Esophagus squamous epithelium (tissue), 5 donors: ENCODE results near the gene MBTD1. TPM values are rescaled to one million over a fixed set of nuclear protein-coding genes. Genes with fewer than 3 reads are reported as not detected.

Experiments
- DNase-seq: peaks from one replicate; lab custom pipeline; 2025; lab: John Stamatoyannopoulos, UW
- H3K27ac ChIP-seq, 4 donors: fragments of 200-600 bp; sonication (generic); one replicate each; pipeline ENCODE4 v1.5.1; 2016 to 2019; ENCODE audit warnings: mild to moderate bottlenecking in 1 of 4
- H3K27me3 ChIP-seq, 4 donors: fragments of 200-600 bp; sonication (generic); 1 replicate in 3 of 4; 2 replicates in 1 of 4; pipeline versions ENCODE4 v1.5.1 to v1.6.0; 2017 to 2021; ENCODE audit warnings: antibody characterized with exemption in 1 of 4
- H3K36me3 ChIP-seq, 3 donors: fragments of 200-600 bp; sonication (generic); one replicate each; pipeline ENCODE4 v1.5.1; 2016 to 2019
- H3K4me1 ChIP-seq, 3 donors: fragments of 200-600 bp; sonication (generic); one replicate each; pipeline ENCODE4 v1.5.1; 2017 to 2019
- H3K4me3 ChIP-seq, 4 donors: fragments of 200-600 bp; sonication (generic); 1 replicate in 3 of 4; 2 replicates in 1 of 4; pipeline ENCODE4 v1.5.1; 2016 to 2019; ENCODE audit warnings: mild to moderate bottlenecking in 2 of 4, moderate library complexity in 1 of 4
- H3K9me3 ChIP-seq, 3 donors: fragments of 200-600 bp; sonication (generic); one replicate each; pipeline ENCODE4 v1.5.1; 2016 to 2019
- POLR2A ChIP-seq, 4 donors: fragments of 450-650 bp; IDR thresholded peaks; one replicate each; pipeline ENCODE4 v1.6.1; 2017; ENCODE audit warnings: antibody characterized with exemption in 4 of 4, mild to moderate bottlenecking in 4 of 4, moderate library complexity in 3 of 4
- WGBS, 2 donors: methylation state at CpG; one replicate each; pipeline ENCODE4 v1.1.5; 2018; 5-methylcytosine and 5-hydroxymethylcytosine counted together
- intact Hi-C: fragments of 100-400 bp; cut with DNase I; formaldehyde crosslinking; loops from one replicate; pipeline ENCODE4 v1.15.0; 2022
- total RNA-seq, 4 donors: library from RNA; depleted of rRNA; stranded (reverse); fragments of >200 nt; gene quantifications; one replicate each; pipeline ENCODE4 v1.1.0, GENCODE V29; 2016
- TF ChIP-seq, protein P1 (sequence below), 6 experiments: fragments of 450-650 bp in 4 of 6; fragments of 200-600 bp in 2 of 6; sonication (generic) in 2 of 6; IDR thresholded peaks; one replicate each; pipeline ENCODE4 v1.5.1; 2016 to 2019; ENCODE audit warnings: antibody characterized with exemption in 6 of 6, mild to moderate bottlenecking in 4 of 6, moderate library complexity in 4 of 6
- donor health status: DM: yes; HTN: yes; CAD: no.

MBTD1 gene
- total RNA-seq, 4 donors from 2014 or later, result 6.1 to 21.4 (median 9.4) TPM

DNA sequence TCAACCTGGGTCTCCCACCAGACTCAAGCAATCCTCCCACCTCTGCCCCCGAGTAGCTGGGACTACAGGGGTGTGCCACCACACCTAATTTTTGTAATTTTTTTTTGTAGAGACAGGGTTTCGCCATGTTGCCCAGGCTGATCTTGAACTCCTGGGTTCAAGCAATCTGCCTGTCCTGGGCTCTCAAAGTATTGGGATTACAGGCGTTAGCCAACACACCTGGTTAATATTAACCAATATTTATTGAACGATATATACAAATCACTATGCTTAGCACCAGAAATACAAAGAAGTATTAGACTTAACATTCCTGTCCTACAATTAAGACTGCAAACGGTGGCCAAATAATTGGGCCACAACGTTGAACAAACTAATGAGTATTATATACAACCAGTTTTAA lies 4.2 kb downstream of the MBTD1 start:
- H3K4me1 ChIP-seq, result peaks cover 5 to 54% (median 27%) of the 10 kb centered on the region in 3 donors
- no peak for TF ChIP-seq POLR2A (IDR thresholded peaks at IDR 0.05)
- TF ChIP-seq, protein P1, sequence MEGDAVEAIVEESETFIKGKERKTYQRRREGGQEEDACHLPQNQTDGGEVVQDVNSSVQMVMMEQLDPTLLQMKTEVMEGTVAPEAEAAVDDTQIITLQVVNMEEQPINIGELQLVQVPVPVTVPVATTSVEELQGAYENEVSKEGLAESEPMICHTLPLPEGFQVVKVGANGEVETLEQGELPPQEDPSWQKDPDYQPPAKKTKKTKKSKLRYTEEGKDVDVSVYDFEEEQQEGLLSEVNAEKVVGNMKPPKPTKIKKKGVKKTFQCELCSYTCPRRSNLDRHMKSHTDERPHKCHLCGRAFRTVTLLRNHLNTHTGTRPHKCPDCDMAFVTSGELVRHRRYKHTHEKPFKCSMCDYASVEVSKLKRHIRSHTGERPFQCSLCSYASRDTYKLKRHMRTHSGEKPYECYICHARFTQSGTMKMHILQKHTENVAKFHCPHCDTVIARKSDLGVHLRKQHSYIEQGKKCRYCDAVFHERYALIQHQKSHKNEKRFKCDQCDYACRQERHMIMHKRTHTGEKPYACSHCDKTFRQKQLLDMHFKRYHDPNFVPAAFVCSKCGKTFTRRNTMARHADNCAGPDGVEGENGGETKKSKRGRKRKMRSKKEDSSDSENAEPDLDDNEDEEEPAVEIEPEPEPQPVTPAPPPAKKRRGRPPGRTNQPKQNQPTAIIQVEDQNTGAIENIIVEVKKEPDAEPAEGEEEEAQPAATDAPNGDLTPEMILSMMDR (IDR thresholded peaks at IDR 0.05), result no peak
- no peak overlapping the region for H3K4me3 ChIP-seq
- intact Hi-C loops, result no loop called here
- H3K9me3 ChIP-seq, result no peaks in the 10 kb centered on the region
- no peaks in the 10 kb centered on the region for H3K27me3 ChIP-seq
- DNase-seq, result no peak
- H3K27ac ChIP-seq, result no peak overlapping the region
- peaks cover 0 to 46% (median 0%) of the 10 kb centered on the region in 3 donors for H3K36me3 ChIP-seq
- WGBS, 2 donors, result 82 to 86% methylated on average over 6 of the region's 6 CpGs

DNA sequence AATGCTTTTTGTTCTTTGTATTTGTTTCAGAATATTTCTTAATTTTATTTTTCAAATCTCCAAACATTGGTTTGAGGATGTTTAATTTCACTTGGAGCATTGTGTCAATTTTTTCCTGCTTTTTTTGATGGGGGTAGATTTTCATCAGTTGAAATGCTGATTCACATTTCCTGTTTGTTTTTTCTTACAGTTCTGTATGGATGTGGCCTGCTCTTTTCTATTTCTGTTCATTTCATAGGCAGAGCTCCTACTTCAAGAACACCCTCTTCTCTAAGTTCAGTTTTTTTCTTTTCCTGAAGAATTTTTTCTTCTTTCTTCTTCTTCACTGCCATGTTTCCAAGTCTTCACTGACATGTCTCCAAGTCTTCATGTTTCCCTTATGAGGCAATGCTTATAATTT lies 8.8 kb downstream of the MBTD1 start:
- TF ChIP-seq, protein P1 (IDR thresholded peaks at IDR 0.05), result no peak
- TF ChIP-seq POLR2A (IDR thresholded peaks at IDR 0.05), result no peak
- DNase-seq, result no peak
- no peak overlapping the region for H3K27ac ChIP-seq
- H3K36me3 ChIP-seq, result peaks cover 0 to 41% (median 0%) of the 10 kb centered on the region in 3 donors
- H3K27me3 ChIP-seq, result no peaks in the 10 kb centered on the region
- H3K9me3 ChIP-seq, result no peaks in the 10 kb centered on the region
- peaks cover 0 to 19% (median 0%) of the 10 kb centered on the region in 3 donors for H3K4me1 ChIP-seq
- no peak overlapping the region for H3K4me3 ChIP-seq
- intact Hi-C loops, result no loop called here

DNA sequence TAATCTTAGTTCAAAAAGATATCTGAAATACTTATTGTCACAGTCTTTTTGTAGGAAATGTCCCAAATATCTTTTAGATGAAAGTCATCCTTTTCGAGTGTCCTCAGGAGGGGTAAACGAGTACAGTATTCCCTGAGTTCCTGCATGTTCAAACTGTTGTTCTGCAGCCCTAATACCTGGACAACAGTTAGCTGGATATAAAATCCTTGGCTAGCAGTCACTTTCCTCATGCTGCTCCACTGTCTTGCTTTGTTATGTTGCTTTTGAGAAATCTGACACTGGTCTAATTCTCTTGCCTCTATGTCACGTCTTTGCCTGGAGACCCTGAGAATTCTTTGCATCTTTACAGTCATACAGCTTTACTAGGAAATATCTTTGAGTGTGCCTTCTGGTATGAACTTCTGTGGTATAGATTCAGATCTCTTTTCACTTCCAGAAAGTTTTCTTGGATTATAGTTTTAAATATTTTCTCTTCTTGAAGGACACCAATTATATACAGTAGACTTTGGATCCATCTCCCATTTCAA lies 9.5 kb downstream of the MBTD1 start:
- WGBS, 2 donors, result 97% methylated on average over 3 of the region's 3 CpGs
- DNase-seq, result no peak
- TF ChIP-seq, protein P1 (IDR thresholded peaks at IDR 0.05), result no peak
- TF ChIP-seq POLR2A (IDR thresholded peaks at IDR 0.05), result no peak
- H3K36me3 ChIP-seq, result peaks cover 0 to 38% (median 0%) of the 10 kb centered on the region in 3 donors
- no peak overlapping the region for H3K27ac ChIP-seq
- H3K9me3 ChIP-seq, result no peaks in the 10 kb centered on the region
- no peaks in the 10 kb centered on the region for H3K27me3 ChIP-seq
- intact Hi-C loops, result no loop called here
- peaks cover 0 to 13% (median 0%) of the 10 kb centered on the region in 3 donors for H3K4me1 ChIP-seq
- H3K4me3 ChIP-seq, result no peak overlapping the region

DNA sequence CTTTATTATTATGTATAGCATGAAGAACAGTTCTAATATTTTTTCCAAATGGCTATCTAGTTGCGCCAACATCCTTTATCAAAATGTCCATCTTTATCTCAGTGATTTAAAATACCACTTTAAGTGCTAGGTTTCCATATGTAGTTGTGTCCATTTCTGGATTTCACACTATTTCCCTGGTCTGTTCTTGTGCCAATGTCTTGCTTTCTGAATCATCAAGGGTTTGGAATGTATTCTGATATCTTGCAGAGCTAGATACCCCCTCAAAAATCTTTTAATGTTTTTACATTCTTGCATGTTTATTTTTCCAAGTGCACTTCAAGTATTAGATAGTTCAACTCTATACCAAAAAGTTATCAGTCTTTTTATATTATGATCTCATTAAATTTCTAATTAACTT lies 14.3 kb downstream of the MBTD1 start:
- TF ChIP-seq, protein P1 (IDR thresholded peaks at IDR 0.05), result no peak
- TF ChIP-seq POLR2A (IDR thresholded peaks at IDR 0.05), result no peak
- 95 to 100% methylated on average over 1 of the region's 1 CpG for WGBS, 2 donors
- DNase-seq, result no peak
- H3K9me3 ChIP-seq, result no peaks in the 10 kb centered on the region
- H3K4me1 ChIP-seq, result no peaks in the 10 kb centered on the region
- no peak overlapping the region for H3K27ac ChIP-seq
- H3K36me3 ChIP-seq, result peaks cover 0 to 2% (median 0%) of the 10 kb centered on the region in 3 donors
- no peak overlapping the region for H3K4me3 ChIP-seq
- no peaks in the 10 kb centered on the region for H3K27me3 ChIP-seq
- intact Hi-C loops, result no loop called here

DNA sequence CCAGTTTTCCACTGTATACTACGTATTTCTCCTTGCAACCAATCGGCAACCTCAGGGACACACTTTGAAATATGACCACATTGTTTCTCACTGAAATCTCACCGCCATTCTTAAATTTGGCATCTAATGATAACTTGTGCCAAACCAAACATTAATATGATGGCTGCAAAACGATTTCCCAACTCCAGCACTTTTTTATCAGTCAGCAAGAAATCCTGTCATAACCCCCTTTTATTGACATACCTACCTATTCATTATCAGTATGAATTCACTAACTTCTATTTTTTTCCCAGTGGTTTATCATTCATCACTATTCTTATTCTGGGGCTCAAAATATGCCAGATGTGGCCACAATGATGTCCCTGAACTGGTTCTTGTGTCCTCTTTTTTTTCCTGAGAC lies 15.8 kb downstream of the MBTD1 start:
- Histone ChIP-seq H3K9me3 (no peaks in the 10 kb centered on the region), H3K27me3 (no peaks in the 10 kb centered on the region), H3K4me1 (no peaks in the 10 kb centered on the region), H3K4me3 (no peak overlapping the region), H3K27ac (no peak overlapping the region), H3K36me3 (no peaks in the 10 kb centered on the region)
- DNase-seq, result no peak
- intact Hi-C loops, result no loop called here
- 77 to 82% methylated on average over 4 of the region's 4 CpGs for WGBS, 2 donors
- TF ChIP-seq, protein P1 (IDR thresholded peaks at IDR 0.05), result no peak
- TF ChIP-seq POLR2A (IDR thresholded peaks at IDR 0.05), result no peak
